ENCODE measurements around the gene PPIL4. TPM values are rescaled to one million over a fixed set of nuclear protein-coding genes. Genes with fewer than 3 reads are reported as not detected.
A peak's percentile ranks its signal among the peaks of the same experiment; 100 is the strongest.

PPIL4 gene
- total and polyA plus RNA-seq, 10 of the 15 experiments (the other 5 are each of a cell fraction or from before 2014, with no cell fraction given) = 8.0 to 28.4 (median 24.3) TPM

DNA sequence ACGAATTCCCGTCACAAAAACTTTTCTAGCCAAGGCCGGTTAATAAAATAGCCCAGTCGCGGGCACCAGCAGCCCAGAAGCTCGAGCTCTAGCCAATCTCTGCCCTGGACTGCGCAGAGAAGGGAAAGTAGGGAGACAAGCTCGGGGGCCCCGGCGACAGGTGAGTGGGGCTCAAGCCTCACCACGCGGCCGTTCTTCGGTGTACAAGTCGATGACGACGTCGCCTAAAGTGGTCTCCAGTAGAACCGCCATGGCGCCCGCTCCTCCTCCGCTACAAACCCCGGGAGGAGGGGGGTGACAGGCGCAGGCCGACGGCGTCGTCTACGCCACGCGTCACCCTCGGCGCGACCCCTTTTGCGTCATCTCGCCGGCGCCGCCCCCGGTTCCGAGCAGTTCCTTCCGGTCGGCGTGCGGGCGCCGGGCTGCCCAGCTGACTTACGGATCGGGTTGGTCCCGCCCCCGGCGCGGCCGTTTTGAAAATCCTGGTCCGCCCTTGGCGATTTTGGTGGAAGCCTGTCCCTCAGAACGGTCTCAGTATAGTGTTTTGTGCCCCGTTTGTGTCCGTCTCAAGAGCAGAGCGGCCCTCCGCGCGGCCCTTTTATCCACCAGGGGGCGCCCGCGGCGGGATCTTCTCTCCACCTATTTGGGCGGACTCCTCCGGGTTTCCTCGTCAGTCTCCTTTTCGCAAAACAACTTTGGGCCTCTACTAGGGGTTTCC lies at the start of gene PPIL4 (continued):
- TF ChIP-seq, protein P1, sequence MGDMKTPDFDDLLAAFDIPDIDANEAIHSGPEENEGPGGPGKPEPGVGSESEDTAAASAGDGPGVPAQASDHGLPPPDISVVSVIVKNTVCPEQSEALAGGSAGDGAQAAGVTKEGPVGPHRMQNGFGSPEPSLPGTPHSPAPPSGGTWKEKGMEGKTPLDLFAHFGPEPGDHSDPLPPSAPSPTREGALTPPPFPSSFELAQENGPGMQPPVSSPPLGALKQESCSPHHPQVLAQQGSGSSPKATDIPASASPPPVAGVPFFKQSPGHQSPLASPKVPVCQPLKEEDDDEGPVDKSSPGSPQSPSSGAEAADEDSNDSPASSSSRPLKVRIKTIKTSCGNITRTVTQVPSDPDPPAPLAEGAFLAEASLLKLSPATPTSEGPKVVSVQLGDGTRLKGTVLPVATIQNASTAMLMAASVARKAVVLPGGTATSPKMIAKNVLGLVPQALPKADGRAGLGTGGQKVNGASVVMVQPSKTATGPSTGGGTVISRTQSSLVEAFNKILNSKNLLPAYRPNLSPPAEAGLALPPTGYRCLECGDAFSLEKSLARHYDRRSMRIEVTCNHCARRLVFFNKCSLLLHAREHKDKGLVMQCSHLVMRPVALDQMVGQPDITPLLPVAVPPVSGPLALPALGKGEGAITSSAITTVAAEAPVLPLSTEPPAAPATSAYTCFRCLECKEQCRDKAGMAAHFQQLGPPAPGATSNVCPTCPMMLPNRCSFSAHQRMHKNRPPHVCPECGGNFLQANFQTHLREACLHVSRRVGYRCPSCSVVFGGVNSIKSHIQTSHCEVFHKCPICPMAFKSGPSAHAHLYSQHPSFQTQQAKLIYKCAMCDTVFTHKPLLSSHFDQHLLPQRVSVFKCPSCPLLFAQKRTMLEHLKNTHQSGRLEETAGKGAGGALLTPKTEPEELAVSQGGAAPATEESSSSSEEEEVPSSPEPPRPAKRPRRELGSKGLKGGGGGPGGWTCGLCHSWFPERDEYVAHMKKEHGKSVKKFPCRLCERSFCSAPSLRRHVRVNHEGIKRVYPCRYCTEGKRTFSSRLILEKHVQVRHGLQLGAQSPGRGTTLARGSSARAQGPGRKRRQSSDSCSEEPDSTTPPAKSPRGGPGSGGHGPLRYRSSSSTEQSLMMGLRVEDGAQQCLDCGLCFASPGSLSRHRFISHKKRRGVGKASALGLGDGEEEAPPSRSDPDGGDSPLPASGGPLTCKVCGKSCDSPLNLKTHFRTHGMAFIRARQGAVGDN (IDR thresholded peaks at IDR 0.05) = peak; percentile 68; the same call in 1 of the 2 replicates
- TF ChIP-seq EP300 (IDR thresholded peaks at IDR 0.05; ENCODE audit: borderline replicate concordance in 1 of 2, control insufficient read depth in 1 of 2, low read depth in 2 of 2, low read length in 2 of 2) = 0 out of 4 replicates have a peak, but pooled peaks of 1 of the 2 experiments have one; percentile 21
- TF ChIP-seq POLR2A (IDR thresholded peaks at IDR 0.05; ENCODE audit: low read depth, low read length) = peak; percentile 94
- TF ChIP-seq FOXK2 (IDR thresholded peaks at IDR 0.05) = peak; percentile 18; the same call in 1 of the 2 replicates
- peak; percentile 55; the same call in 1 of the 2 replicates for TF ChIP-seq TCF12 (IDR thresholded peaks at IDR 0.05; ENCODE audit: low read depth, low read length)
- no peak for TF ChIP-seq BCL11A (IDR thresholded peaks at IDR 0.05; ENCODE audit: low read depth, low read length)
- TF ChIP-seq, protein P2, sequence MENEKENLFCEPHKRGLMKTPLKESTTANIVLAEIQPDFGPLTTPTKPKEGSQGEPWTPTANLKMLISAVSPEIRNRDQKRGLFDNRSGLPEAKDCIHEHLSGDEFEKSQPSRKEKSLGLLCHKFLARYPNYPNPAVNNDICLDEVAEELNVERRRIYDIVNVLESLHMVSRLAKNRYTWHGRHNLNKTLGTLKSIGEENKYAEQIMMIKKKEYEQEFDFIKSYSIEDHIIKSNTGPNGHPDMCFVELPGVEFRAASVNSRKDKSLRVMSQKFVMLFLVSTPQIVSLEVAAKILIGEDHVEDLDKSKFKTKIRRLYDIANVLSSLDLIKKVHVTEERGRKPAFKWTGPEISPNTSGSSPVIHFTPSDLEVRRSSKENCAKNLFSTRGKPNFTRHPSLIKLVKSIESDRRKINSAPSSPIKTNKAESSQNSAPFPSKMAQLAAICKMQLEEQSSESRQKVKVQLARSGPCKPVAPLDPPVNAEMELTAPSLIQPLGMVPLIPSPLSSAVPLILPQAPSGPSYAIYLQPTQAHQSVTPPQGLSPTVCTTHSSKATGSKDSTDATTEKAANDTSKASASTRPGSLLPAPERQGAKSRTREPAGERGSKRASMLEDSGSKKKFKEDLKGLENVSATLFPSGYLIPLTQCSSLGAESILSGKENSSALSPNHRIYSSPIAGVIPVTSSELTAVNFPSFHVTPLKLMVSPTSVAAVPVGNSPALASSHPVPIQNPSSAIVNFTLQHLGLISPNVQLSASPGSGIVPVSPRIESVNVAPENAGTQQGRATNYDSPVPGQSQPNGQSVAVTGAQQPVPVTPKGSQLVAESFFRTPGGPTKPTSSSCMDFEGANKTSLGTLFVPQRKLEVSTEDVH (IDR thresholded peaks at IDR 0.05; ENCODE audit: low read depth, partially characterized antibody) = peak; percentile 60
- TF ChIP-seq, protein P3, sequence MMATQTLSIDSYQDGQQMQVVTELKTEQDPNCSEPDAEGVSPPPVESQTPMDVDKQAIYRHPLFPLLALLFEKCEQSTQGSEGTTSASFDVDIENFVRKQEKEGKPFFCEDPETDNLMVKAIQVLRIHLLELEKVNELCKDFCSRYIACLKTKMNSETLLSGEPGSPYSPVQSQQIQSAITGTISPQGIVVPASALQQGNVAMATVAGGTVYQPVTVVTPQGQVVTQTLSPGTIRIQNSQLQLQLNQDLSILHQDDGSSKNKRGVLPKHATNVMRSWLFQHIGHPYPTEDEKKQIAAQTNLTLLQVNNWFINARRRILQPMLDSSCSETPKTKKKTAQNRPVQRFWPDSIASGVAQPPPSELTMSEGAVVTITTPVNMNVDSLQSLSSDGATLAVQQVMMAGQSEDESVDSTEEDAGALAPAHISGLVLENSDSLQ (IDR thresholded peaks at IDR 0.05) = peak; percentile 80
- no peak for TF ChIP-seq HDGF (IDR thresholded peaks at IDR 0.05)
- TF ChIP-seq, protein P4, sequence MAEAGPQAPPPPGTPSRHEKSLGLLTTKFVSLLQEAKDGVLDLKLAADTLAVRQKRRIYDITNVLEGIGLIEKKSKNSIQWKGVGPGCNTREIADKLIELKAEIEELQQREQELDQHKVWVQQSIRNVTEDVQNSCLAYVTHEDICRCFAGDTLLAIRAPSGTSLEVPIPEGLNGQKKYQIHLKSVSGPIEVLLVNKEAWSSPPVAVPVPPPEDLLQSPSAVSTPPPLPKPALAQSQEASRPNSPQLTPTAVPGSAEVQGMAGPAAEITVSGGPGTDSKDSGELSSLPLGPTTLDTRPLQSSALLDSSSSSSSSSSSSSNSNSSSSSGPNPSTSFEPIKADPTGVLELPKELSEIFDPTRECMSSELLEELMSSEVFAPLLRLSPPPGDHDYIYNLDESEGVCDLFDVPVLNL (IDR thresholded peaks at IDR 0.05; ENCODE audit: low read depth, low read length) = peak; percentile 95
- TF ChIP-seq, protein P5, sequence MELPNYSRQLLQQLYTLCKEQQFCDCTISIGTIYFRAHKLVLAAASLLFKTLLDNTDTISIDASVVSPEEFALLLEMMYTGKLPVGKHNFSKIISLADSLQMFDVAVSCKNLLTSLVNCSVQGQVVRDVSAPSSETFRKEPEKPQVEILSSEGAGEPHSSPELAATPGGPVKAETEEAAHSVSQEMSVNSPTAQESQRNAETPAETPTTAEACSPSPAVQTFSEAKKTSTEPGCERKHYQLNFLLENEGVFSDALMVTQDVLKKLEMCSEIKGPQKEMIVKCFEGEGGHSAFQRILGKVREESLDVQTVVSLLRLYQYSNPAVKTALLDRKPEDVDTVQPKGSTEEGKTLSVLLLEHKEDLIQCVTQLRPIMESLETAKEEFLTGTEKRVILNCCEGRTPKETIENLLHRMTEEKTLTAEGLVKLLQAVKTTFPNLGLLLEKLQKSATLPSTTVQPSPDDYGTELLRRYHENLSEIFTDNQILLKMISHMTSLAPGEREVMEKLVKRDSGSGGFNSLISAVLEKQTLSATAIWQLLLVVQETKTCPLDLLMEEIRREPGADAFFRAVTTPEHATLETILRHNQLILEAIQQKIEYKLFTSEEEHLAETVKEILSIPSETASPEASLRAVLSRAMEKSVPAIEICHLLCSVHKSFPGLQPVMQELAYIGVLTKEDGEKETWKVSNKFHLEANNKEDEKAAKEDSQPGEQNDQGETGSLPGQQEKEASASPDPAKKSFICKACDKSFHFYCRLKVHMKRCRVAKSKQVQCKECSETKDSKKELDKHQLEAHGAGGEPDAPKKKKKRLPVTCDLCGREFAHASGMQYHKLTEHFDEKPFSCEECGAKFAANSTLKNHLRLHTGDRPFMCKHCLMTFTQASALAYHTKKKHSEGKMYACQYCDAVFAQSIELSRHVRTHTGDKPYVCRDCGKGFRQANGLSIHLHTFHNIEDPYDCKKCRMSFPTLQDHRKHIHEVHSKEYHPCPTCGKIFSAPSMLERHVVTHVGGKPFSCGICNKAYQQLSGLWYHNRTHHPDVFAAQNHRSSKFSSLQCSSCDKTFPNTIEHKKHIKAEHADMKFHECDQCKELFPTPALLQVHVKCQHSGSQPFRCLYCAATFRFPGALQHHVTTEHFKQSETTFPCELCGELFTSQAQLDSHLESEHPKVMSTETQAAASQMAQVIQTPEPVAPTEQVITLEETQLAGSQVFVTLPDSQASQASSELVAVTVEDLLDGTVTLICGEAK (IDR thresholded peaks at IDR 0.05; ENCODE audit: borderline replicate concordance) = peak; percentile 84
- TF ChIP-seq TBL1XR1 (IDR thresholded peaks at IDR 0.05; ENCODE audit: low read depth, low read length) = peak; percentile 58; the same call in 1 of the 2 replicates
- peak; percentile 100 for TF ChIP-seq CREB1 (IDR thresholded peaks at IDR 0.05; ENCODE audit: low read depth)
- no peak for TF ChIP-seq ESRRA (IDR thresholded peaks at IDR 0.05; ENCODE audit: low read length)
- no peak for TF ChIP-seq IRF4 (IDR thresholded peaks at IDR 0.05; ENCODE audit: low read depth, low read length)
